ENCODE results near the gene FBXL19.

GRCh38 chr16:30887927-30888326 is 35.4 kb upstream of the FBXL19 start:
- TF ChIP-seq CTCF (IDR thresholded peaks at IDR 0.05; ENCODE audit: poor library complexity), result no peak
- TF ChIP-seq EZH2 (IDR thresholded peaks at IDR 0.05; ENCODE audit: borderline replicate concordance), result no peak

Measured in hepatocyte (in vitro differentiated cells).